Cardiac muscle cell (in vitro differentiated cells and primary cell): ENCODE results near the gene CETP. TPM values are rescaled to one million over a fixed set of nuclear protein-coding genes. Genes with fewer than 3 reads are reported as not detected.
"Not testable (repeated sequence)": the region's sequence is repeated elsewhere in the genome, so short reads cannot be mapped to it uniquely, and the experiment has no call there.

ENCODE experiments used
- DNase-seq, 2 donors: peaks; one replicate each; pipeline versions ENCODE4 v3.0.0 to v3.0.0-alpha.2; 2010 to 2017; ENCODE audit warnings: low read depth in 1 of 2, low spot score in 1 of 2
- H3K27ac ChIP-seq: fragments of 200-600 bp; sonication (generic); 2 replicates; pipeline ENCODE4 v1.5.1; 2016
- H3K27me3 ChIP-seq: fragments of 200-600 bp; sonication (generic); 2 replicates; pipeline ENCODE4 v1.6.0; 2016; ENCODE audit warnings: control low read depth
- H3K36me3 ChIP-seq: fragments of 200-600 bp; sonication (generic); 2 replicates; pipeline ENCODE4 v1.5.1; 2016; ENCODE audit warnings: control low read depth
- H3K4me1 ChIP-seq: fragments of 200-600 bp; sonication (generic); 2 replicates; pipeline ENCODE4 v1.8.1; 2017; ENCODE audit warnings: low read depth, mild to moderate bottlenecking, mixed run types
- H3K4me3 ChIP-seq: fragments of 200-600 bp; sonication (generic); 2 replicates; pipeline ENCODE4 v1.5.1; 2016; ENCODE audit warnings: mild to moderate bottlenecking
- H3K9me3 ChIP-seq: fragments of 200-600 bp; sonication (generic); 2 replicates; pipeline ENCODE4 v1.5.1; 2017; ENCODE audit warnings: low read depth, mild to moderate bottlenecking, control low read depth
- polyA plus RNA-seq: library from polyadenylated mRNA; unstranded; fragments of >200 nt; fragmentation: Nextera tagmentation; extraction: Ambion mirVana; gene quantifications from 2 replicates; pipeline ENCODE4 v1.2.1, GENCODE V29; 2016
- total RNA-seq: library from RNA; depleted of rRNA; stranded (reverse); fragments of >200 nt; gene quantifications from 2 replicates; pipeline ENCODE4 v1.2.3, GENCODE V29; 2016
- TF ChIP-seq, protein P1 (sequence below): IDR thresholded peaks from 2 replicates; pipeline ENCODE4 v1.5.1; 2012; ENCODE audit warnings: low read depth, mild to moderate bottlenecking, low read length

The CETP gene
- total and polyA plus RNA-seq, 2 experiments from 2014 or later, result 0.27 to 0.49 TPM

DNA sequence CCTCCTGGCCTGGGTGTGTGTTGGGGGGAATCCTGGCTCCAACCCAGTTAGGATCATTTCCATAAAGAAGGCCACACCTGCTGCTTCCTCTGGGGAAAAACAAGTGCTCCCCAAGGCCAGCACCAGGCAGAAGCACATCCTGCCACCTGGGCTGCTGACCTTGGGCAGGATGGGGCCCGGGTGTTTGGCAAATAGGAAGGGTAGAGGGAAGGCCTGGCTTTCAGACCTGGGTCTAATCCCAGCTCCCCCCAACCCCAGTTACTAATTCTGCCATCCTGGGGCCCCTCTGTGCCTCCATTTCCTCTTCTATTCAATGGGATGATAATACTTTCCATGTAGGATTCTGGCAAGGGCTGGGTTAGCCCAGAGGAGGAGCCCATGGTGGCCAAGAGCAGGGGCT, 24.6 kb downstream of the CETP start:
- no peaks in the 10 kb centered on the region for H3K36me3 ChIP-seq
- DNase-seq, result no peak
- H3K27ac ChIP-seq, result no peak overlapping the region
- H3K27me3 ChIP-seq, result peaks cover 37% of the 10 kb centered on the region
- TF ChIP-seq, protein P1, sequence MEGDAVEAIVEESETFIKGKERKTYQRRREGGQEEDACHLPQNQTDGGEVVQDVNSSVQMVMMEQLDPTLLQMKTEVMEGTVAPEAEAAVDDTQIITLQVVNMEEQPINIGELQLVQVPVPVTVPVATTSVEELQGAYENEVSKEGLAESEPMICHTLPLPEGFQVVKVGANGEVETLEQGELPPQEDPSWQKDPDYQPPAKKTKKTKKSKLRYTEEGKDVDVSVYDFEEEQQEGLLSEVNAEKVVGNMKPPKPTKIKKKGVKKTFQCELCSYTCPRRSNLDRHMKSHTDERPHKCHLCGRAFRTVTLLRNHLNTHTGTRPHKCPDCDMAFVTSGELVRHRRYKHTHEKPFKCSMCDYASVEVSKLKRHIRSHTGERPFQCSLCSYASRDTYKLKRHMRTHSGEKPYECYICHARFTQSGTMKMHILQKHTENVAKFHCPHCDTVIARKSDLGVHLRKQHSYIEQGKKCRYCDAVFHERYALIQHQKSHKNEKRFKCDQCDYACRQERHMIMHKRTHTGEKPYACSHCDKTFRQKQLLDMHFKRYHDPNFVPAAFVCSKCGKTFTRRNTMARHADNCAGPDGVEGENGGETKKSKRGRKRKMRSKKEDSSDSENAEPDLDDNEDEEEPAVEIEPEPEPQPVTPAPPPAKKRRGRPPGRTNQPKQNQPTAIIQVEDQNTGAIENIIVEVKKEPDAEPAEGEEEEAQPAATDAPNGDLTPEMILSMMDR, result no peak
- H3K4me1 ChIP-seq, result no peaks in the 10 kb centered on the region
- H3K4me3 ChIP-seq, result no peak overlapping the region
- H3K9me3 ChIP-seq, result no peaks in the 10 kb centered on the region

DNA sequence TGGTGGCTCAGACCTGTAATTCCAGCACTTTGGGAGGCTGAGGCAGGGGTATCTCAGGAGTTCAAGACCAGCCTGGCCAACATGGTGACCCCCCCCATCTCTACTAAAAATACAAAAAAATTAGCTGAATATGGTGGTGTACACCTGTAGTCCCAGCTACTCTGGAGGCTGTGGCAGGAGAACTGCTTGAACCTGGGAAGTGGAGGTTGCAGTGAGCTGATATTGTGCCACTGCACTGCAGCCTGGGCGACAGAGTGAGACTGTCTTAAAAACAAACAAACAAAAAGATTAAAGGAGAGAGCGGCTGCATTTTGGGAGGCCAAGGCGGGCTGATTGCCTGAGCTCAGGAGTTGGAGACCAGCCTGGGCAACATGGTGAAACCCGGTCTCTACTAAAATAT, 25.2 kb downstream of the CETP start:
- not testable (repeated sequence) for H3K4me1 ChIP-seq

DNA sequence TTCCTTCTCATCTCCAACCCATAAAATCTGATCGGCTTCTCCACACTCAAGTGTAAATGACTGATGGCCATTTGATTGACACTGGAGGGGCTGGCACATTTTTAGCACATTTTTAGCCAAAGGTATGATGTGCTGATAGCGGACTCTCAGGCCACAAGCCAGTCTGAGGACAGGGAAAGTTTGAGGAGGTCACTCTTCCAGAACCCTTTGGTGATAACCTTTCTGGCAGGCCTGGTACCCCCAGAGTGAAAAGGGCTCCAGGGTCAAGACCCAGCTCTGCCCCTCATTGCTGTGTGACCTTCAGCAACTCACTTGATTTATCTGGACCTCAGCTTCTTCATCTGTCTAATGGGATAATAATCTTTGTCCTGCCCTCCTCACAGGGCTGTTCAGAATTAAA, 25.9 kb downstream of the CETP start:
- no peaks in the 10 kb centered on the region for H3K9me3 ChIP-seq
- no peaks in the 10 kb centered on the region for H3K4me1 ChIP-seq
- H3K36me3 ChIP-seq, result no peaks in the 10 kb centered on the region
- H3K4me3 ChIP-seq, result no peak overlapping the region
- TF ChIP-seq, protein P1, result no peak
- H3K27me3 ChIP-seq, result peaks cover 41% of the 10 kb centered on the region
- DNase-seq, result no peak
- no peak overlapping the region for H3K27ac ChIP-seq

More for the DNA sequence above, 25.2 kb downstream of the CETP start:
- not testable (repeated sequence) for H3K36me3 ChIP-seq, H3K9me3 ChIP-seq, DNase-seq, H3K4me3 ChIP-seq, H3K27ac ChIP-seq
- peaks cover 41% of the 10 kb centered on the region for H3K27me3 ChIP-seq

DNA sequence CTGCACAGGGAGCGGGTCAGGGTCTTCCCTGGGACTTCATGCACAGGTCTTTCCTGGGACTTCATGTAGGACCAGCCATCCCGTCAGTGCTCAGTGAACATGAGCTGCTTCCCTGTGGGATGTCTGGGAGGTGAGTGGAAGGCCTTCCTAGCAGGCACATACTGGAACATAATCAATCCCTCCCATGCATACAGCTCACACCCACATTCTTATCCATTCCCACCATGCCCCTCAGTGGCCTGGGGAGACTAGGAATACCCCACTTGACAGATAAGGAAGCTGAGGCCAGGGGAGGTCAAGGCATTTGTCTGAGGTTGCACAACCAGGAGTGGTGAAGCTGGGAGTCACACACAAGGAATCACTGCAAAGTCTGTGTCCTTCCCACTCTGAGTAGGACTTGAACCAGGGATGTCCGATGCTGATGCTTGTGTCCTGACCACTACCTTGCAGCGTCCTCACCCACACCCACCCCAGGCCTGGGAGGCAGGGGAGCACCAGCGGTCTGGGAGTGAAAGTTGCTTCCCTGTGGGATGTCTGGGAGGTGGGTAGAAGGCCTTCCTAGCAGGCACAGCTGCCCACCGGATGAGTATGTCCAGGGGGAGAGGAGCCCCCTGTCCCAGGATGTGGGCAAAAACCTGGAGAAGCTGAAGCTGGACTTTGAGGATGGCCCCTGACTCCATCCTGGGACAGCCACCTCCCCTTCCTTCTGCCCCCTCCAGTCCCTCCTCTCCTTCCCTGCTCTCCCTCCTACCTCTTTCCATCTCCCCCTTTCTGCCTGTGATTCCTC, 26.6 kb downstream of the CETP start:
- Histone ChIP-seq H3K27me3 (peaks cover 41% of the 10 kb centered on the region), H3K4me3 (no peak overlapping the region), H3K27ac (no peak overlapping the region), H3K36me3 (no peaks in the 10 kb centered on the region), H3K9me3 (no peaks in the 10 kb centered on the region), H3K4me1 (no peaks in the 10 kb centered on the region)
- DNase-seq, result peak in 1 of 2 donors; percentile 29
- TF ChIP-seq, protein P1, result no peak

DNA sequence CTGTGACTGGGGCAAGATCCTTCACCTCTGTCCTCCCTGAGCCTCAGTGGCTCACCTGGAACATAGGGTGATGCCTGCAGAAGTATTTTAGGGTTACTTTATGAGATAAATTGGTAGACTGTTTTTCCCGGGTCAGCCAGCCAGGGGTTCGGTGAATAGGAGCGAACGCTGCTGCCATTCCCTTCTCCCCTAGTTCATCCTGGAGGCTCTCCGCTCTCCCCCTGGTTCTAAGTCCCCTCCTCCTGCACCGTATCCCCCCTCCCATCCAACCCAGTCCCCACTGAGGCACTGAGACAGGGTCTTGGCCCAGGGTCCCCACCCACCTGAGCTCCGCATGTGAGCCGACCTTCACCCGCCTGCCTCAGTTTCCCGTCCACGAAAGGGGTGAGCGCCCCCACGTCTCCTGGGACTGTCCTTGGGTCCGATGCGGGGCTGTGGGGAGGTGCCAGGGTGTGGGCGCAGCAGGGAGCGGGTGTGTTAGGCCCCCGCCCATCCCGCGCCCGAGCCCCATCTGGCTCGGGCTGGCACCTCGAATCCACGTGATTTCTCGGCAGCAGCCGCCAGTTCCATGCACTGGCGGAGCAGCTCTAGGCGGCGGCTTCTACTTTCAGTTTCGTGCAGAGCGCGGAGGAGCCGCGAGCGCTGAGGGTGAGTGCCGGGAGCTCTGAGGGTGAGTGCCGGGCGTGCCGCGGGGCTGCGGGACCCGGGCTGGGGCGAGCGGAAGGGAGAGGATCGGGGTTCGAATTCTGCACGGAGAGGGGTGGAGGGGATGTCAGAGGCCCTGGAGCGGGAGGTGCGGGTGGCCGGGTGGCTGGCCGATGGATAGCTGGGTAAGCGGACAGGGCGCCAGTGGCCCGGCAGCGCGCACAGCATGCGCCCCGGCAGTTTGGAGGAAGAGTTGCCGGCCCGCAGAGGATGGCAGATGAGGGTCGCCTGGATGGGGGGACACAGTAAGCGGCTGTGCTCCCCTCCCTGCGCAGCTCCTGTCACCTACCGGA, 27.5 kb downstream of the CETP start, which contains the start of gene NLRC5:
Gene NLRC5 (plus strand): TSS at position 610 of the 998 bp plus-strand sequence. CDS start 31,156 bp downstream, outside the sequence.
- Histone ChIP-seq H3K36me3 (no peaks in the 10 kb centered on the region), H3K4me1 (no peaks in the 10 kb centered on the region), H3K9me3 (no peaks in the 10 kb centered on the region), H3K27me3 (peaks cover 44% of the 10 kb centered on the region), H3K27ac (no peak within 1 kb of the TSS), H3K4me3 (peak within 1 kb of the TSS; percentile 50)
- TF ChIP-seq, protein P1, result peak; percentile 1
- DNase-seq, result peak; percentile 78 to 87
